Measurements from ENCODE around the gene RHBDF2.
"Not testable (repeated sequence)": the region's sequence is repeated elsewhere in the genome, so short reads cannot be mapped to it uniquely, and the experiment has no call there.

RHBDF2 gene

DNA sequence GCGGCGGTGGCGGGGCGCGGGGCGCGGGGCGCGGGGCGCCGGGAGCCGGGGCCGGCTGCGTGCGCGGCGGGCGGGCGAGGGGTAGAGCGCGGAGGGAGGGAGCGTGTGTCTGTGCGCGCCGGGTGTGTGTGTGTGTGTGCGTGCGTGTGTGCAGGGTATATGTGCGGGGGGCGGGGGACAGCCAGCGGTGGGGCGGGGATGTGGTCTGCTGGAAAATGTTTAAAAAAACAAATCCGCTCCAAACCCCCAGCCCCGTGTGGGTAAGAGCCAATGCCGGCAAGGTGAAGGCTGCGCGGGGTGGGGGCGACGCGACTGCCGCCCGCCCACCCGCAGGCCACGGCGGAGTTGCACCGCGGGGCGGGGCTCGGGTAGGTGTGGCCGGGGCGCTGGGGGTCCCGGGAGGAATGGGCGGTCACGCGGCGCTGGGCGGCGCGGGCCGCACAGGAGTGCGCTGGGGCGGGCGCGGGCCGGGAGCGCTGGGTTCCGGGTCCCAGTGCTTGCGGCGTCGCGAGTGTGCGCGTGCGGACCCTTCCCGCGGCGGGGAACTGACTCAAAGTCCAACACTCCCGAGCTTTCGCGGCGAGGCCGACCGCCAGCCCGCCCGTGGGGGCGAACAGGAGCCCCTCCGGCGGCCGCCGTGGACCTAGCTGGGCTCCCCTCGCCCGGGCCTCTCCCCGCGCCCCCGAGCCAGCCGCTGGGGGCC, 36.5 kb upstream of the RHBDF2 start, which contains the start of gene CYGB:
CYGB (minus strand) TSS at position 132 of the 703 bp plus-strand sequence. CDS start 167 bp downstream, outside the sequence.
- no peak for DNase-seq

DNA sequence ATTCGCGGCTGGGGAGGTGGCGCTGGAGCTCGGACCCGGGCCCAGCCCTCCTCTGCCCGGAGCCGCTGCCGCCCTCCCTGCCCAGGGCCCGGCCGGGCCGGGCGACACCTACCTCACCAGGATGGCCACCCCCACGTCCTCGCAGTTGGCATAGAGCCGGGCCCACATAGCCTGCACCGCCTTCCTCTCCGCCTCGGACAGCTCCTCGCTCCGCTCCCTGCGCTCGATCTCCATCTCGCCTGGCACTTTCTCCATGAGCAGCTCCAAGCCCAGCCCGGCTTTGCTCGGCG, 36.0 kb upstream of the RHBDF2 start:
- DNase-seq, result no peak

DNA sequence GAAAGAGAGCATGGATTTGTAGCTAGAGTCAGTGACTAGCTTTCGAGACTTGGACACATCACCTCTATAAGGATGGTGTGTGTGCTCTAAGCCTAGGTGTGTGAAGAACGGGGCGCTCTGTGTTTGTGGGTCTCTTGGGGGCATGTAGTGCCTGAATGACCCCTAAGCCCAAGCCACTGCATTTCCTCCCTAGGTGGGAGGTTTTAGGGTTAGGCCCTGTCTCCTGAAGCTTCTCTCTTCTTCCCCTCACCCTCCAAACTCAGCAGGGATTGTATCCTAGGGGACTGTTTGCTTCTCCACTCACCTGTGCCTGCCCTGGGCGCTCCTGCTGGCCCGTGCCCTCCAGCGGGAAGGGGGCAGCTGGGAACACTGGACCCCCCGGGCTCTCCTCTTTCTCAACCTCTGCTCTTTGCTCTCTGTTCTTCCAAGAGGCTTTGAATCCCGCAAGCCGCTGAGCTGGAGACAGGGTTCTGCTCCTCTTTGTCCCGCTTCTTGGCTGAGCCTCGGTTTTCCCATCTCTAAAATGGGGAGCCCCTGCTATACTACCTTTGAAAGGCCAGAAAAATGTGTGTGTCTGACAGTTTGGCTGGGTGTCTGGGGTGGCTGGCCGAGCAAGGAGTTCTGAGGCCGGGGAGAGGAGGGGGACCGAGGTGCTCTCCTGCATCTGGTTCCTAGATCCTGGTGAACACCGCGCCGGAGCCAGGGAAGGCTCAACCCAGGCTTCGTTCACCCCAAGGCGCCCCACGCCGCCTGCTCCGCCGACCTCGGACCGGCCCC, 35.5 kb upstream of the RHBDF2 start:
- DNase-seq, result no peak

DNA sequence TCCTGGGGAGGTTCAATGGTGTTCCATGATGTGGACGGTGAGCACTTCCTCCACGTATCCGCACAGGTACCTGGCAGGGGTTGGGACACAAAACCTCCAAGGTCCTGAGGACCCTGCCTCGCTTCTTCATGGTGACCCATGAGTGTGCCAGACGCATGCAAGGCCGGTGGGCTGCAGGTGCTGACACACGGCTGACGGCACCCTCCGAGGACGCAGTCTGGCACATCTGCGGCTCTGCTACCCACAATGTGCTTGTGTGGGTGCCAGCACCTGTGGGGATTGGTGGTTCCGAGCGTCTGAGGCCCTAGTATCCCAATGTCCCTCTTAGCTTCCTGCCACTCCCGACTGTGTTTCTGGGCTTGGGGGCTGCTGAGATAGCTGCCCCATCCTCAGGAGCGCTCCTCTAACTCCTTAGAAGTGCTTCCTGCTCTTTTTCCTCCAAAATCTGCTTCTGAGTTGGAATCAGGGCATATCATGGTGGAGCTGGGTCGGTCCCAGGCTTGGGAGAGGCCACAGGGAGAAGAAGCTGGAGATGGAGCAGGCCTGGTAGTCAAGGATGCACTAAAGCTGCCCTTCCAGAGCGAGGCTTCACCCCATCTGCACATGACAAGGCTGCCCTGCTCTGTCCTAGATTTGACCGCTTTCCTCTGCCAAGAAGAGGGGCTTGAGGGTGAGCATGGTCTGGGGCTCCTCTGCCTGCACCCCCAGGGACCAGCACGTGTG, 34.7 kb upstream of the RHBDF2 start:
- DNase-seq, result no peak

DNA sequence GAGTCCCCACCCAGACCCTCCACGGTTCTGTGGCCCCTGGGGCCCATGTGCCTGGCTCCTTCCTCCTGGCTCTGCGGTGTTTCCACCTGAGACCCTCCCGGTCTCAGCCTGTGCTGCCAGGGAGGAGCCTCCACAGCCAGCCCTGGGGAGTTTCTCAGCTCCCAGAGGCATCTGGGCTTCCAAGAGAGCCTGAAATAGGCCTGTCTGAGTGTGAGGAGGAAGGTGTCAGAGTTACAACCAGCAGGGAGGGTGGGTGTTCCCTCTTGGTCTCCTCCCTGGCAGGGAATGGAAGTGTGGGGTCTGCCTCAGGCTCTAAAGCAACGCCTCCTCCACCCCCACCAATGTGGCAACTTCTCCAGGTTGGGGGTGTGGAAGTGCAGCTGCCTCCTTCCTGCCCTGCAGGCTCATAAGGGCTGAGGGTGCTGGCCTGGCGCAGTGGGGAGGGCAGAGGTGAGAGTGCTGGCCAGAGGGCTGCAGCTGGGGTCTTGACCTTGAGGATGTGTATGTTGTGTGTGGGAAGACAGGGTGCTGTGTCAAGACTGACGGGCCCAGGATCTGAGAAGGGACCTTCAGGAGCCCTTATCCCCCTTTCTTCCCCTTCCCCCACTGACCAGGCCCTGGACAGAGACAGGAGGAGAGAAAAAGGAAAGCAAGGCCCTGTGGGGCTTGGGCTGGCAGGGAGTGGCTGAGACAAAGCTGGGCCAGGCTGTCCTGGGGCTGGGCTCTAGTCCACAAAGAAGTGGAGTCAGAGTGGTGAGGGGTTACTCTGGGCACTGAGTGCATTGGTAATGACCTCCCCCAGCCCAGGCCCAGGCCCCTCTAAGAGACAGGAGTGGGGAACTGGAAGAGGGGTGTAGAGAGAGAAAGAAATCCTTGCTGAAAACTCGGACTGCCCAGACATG, 33.9 kb upstream of the RHBDF2 start:
- DNase-seq, result no peak

DNA sequence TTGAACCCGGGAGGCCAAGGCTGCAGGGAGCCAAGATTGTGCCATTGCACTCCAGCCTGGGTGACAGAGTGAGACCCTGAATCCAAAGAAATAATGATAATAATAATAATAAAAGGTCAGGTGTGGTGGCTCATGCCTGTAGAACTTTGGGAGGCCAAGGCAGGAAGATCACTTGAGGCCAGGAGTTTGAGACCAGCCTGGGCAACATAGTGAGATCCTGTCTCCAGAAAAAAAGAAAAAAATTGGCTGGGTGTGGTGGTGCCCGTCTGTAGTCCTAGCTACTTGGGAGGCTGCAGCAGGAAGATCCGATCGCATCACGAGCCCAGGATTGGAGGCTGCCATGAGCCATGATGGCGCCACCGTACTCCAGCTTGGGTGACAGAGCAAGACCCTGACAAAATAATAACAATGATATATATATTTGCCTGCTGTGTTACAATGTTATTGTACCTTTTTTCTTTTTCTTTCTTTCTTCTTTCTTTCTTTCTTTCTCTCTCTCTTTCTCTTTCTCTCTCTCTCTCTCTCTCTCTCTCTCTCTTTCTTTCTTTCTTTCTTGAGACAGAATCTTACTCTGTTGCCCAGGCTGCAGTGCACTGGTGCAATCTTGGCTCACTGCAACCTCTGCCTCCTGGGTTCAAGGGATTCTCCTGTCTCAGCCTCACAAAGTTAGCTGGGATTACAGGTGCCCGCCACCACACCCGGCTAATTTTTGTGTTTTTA, 32.6 kb upstream of the RHBDF2 start:
- not testable (repeated sequence) for DNase-seq

DNA sequence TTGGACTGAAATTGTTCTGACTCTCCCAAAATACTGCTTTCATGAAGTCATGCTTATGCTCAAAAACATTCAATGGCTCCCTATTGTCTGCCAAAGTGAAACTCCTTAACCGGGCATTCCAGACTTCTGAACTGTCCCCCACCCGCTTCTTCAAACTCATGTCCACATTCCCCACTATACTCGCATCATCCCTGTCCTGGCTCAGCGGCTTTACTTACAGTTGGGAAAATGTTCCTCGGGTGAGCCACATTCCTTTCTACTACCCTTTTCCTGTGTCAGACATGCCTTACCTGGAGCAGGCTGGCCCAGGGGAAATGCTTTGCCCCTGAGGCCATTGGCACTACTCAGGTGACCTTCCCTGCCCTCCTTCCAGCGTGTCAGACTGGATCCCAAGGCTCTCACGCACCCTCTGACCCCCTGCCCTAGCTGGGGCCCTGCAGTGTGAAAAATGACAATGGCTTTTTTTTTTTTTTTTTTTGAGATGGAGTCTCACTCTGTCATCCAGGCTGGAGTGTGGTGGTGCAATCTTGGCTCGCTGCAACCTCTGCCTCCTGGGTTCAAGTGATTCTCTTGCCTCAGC, 30.9 kb upstream of the RHBDF2 start:
- DNase-seq, result no peak

DNA sequence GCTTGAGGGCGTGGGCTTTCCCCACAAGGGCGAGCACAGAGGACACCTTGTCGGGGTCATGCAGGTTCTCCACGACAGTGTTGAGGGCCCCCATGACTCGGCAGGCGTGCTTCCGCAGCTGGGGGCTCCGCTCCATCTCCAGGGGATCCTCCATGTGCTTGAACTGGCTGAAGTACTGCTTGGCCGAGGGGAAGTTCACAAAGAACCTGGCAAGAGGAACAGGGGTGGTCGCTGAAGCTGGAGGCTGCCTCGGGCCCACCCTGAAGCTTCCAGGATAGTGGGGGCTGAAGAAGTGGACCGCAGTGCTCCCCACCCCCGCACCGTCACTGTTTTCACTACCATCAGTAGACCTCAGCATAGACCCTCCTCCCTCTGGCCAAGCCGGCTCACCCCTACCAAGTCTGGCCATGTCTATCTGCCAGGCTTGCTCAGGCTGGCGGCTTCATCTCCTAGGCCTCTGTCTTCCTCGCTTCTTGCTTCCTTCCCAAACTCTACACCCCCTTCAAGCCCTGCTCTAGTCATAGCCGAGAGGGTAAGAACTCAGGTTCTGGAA, 30.3 kb upstream of the RHBDF2 start:
- no peak for DNase-seq

DNA sequence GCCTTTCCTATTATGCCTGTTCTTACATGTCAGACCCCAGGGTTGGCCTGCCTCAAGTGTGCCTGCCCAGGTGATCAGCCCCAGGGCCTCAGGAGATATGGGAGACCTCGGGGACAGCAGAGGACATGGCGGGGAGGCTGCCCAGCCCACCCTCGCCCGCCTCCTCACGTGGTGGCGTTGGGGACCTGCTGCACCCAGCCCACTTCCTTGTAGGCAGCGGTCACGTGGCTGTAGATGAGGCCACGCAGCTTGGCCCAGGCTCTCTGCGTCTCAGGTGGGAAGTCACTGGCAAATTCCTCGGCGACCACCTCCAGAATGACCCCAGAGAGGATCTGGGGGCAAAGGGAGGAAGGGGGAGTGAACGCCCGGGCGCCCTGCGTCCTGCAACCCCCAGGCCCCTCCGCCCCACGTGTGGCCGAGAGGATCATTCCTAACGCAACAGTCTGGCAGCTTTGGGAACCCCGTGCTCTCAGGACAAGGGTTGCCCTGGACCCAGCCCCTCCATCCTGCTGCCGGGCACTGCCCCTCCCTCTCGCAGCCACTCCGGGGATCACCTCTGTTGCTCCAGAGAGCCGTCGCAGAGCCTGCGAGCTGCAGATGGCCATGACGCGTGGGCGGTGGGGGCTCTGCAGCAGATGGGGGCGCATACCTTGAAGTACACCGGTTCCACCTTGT, 29.7 kb upstream of the RHBDF2 start:
- DNase-seq, result no peak

DNA sequence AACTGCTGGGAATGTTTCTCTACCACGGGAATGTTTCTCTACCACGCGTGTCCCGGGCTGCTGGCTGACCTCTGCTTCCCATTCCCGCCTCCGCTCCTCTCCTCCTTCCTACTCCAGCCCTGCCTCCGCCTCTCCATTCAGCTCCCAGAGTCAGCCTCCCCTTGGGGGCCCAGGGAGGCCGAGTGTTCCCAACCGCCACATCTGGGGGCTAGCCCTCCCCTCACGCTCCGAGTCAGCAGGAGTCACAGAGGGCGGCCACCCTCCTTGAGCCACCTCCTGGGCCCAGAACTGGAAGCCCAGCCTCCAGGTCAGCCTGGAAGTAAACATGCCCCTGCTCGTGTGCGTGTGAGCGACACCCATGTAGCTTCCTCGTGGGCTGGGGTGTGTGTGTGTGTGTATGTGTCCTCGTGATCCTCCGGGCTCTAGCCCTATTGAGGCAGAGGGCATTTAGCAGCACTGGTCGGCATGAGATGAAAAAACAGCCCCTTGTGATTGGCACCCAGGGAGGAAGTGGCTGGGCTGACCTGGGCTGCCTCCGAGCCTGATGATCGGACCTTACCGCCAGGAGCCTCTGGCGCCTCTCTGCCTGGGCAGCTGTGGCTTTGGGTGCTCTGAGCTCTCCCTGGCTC, 29.0 kb upstream of the RHBDF2 start:
- no peak for DNase-seq

DNA sequence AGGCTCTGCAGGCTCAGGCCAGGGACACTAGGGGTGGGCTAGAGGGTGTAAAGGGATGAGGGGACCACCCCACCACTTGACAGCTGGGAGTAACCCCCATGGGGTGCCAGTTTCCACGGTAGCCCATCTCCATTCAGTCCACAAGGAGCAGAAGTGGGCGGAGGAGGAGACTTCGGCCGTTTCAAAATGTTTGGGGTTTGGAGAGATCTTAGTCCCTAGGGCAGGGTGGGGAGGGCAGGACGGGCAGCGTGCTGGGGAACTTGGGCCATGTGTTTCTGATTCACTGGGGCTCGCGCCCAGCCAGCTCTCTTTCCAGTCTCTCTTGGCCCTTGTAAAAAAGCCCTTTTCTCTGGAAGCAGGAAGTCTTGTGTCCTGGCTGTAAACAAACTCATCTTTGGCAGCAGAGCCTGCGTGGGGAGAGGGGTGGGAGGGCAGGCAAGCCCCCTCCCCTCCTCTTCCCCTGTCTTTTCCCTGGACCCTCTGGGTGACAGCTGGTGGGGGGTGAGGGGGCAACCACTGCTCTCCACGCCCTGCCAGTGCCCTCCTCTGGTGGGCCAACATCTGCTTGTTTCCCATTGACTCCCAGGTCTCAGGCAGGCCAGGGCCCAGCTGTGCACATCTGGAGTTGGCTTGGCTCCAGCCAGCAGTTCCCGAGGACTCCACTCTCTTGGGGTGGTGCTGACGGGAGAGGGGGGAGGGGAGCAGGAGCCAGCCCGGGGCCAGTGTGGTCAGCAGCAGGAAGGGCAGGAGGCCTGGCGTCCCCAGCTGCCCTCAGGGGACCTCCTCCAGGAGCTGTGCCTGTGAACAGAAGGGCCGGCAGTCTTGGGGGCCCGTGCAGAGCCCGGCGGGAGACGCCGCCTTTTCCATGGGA, 28.2 kb upstream of the RHBDF2 start:
- DNase-seq, result no peak

DNA sequence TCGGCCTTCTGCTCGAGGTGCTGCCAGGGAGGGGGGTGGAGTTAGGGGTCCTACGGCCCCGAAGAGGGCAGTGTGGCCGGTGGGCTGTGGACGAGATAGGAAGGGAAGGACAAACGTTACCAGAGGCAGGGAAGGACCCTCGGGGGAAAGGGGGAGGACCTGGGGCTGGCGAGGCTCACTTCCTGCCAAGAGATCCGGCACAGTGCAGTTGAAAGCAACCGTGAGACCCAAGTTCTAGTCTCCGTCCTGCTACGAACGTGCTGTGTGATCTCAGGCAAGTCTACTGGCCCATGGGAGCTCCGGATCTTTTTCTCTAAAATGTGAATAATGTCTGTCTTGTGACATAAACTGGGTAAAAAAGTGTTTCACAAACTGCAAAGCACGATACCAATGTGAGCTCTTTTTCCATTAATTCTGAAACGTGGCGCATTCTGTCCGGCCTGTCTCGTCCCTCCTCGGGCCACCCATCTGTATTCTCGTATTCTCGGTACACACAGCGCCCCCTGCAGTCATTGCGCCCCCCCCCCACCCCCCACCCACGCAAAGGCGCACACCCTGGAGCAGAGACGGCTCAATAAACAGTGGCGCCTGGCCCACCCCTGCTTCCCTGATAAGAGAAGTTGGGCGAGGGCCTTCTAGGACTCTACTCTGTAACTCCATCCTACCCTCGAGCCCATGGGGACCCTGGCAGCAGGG, 27.5 kb upstream of the RHBDF2 start:
- no peak for DNase-seq

DNA sequence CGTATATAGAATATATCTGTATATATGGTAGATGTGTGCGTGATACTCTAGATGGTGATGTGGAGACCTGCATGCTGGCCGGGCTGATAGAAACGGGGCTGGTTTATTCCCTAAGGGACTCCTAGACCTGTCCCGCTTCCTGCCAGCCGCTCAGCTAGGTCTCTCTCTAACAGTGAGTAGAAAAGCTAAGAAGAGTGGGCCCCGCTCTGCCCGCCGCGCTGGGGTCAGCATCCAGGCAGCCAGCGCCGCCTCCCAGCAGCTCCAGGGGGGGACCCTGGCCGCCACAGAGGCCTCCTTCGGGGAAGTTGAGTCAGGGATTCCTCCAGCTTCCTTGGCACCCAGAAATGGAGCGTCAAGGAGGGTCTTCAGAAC, 26.9 kb upstream of the RHBDF2 start:
- DNase-seq, result no peak

DNA sequence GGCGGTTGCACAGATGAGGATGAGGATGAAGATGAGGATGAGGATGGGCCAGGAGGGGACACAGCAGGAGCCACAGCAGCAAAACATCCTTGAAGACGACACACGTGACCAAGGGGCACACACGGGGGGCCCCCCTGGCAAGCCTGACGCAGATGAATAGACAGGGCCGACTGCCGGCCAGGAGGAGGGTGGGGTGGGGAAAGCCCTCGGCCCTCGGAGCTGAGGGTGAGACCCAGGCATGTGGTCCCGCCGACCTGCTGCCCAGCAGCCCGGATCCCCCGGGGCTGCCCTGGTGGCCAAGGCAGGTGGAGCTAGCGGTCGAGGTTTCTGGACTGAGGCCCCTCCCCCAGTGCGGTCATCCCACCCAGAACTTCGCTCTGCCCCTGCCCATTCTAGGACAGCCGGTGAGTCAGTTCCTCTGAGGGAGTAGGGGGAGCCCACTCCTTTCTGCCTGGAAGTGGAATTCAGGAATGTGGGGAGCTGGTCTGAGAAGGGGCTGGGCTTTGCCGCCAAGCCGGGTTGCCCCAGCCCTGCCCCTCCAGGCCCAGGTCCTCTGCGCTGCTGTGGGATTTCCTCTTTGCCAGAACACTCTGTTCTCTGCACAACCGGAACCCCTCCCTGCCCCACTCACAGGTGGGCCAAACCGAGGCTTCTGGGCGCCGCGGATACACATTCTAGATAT, 26.3 kb upstream of the RHBDF2 start:
- no peak for DNase-seq

DNA sequence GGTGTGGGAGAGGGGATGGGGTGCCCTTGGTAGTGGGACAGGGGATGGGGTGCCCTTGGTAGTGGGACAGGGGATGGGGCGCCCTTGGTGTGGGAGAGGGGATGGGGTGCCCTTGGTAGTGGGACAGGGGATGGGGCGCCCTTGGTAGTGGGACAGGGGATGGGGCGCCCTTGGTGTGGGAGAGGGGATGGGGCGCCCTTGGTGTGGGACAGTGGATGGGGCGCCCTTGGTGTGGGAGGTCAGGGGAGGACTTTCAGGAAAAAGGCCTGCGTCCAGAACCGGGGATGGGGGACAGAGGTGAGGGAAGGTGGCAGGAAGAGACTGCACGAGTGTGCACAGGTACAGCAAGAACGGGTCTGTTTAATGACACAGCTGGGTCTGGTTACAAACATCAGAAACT, 25.8 kb upstream of the RHBDF2 start:
- DNase-seq, result not testable (repeated sequence)

DNA sequence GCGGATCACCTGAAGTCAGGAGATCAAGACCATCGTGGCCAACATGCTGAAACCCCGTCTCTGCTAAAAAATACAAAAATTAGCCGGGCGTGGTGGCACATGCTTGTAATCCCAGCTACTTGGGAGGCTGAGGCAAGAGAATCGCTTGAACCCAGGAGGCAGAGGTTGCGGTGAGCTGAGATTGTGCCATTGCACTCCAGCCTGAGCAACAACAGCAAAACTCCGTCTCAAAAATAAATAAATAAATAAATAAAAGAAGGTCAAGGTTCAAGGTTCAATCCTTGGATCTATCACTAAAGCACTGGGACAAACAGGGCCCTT, 24.2 kb upstream of the RHBDF2 start:
- DNase-seq, result not testable (repeated sequence)

DNA sequence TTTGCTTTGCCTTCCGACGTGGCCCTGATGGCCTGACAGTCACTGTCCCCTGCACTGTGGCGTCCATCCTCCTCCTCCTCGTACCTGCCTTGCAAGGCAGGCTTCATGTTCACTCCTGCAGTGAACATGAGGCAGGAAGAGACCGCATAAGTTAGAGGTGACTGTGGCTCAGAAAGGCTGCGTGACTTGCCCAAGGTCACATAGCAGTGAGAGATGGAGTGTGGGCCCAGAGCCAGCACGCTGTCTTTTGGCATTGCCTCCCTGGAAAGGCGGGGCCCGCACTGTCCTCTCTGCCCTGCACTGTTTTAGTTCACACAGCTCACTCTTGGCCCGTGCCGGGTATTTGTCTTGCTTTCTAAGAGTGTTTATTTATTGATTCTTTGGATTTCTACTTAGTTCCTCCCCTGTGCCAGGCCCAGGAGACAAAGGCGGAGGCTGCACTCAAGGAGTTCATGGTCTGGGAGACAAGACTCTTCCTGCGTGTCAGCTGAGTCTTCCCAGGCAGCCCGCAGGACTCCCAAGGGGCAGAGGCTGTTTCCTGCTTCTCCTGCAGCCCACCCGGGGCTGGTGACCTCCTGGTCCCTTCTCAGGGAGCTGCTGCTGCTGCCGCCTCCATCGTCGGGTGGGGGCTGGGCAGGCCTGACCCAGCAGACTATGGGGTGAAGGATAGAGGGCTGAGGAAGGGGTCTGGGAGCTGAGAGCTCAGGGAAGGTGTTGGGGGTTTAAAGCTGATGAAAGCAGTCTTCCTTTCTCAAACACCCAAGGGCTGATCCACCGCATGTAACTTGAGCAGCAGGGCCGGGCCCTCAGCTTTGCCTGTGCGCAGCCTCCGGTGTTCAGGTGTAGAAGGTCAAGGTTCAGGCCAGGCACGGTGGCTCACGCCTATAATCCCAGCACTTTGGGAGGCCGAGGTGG, 23.6 kb upstream of the RHBDF2 start:
- no peak for DNase-seq

Data from DMS79 (cell line).